Measurements from ENCODE around the gene CPEB4. TPM values are rescaled to one million over a fixed set of nuclear protein-coding genes. Genes with fewer than 3 reads are reported as not detected.

The CPEB4 gene
- total and polyA plus RNA-seq, 9 of the 15 experiments (the other 6 are each of a cell fraction or from before 2014, with no cell fraction given): 7.4 to 21.3 (median 12.4) TPM

DNA sequence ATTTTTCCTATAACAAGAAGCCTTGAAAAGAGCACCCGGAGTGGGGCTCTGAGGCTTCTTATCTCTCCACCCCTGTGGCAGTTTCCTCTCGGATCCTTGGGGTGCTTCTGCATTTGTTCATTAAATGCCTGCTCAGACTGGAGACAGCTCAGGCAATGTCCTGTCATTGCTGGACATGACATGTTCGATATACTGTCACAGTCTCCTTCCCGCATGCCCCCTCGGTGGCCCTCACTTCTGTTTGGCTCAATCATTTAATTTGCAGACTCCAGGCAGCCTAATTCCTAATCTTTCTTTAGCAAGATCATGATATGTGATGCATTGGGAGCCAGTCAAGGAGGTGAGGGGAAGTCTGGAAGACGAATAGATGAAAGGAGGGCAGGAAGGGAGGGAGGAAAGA lies 37.5 kb upstream of the CPEB4 start (continued):
- TF ChIP-seq, protein P1, sequence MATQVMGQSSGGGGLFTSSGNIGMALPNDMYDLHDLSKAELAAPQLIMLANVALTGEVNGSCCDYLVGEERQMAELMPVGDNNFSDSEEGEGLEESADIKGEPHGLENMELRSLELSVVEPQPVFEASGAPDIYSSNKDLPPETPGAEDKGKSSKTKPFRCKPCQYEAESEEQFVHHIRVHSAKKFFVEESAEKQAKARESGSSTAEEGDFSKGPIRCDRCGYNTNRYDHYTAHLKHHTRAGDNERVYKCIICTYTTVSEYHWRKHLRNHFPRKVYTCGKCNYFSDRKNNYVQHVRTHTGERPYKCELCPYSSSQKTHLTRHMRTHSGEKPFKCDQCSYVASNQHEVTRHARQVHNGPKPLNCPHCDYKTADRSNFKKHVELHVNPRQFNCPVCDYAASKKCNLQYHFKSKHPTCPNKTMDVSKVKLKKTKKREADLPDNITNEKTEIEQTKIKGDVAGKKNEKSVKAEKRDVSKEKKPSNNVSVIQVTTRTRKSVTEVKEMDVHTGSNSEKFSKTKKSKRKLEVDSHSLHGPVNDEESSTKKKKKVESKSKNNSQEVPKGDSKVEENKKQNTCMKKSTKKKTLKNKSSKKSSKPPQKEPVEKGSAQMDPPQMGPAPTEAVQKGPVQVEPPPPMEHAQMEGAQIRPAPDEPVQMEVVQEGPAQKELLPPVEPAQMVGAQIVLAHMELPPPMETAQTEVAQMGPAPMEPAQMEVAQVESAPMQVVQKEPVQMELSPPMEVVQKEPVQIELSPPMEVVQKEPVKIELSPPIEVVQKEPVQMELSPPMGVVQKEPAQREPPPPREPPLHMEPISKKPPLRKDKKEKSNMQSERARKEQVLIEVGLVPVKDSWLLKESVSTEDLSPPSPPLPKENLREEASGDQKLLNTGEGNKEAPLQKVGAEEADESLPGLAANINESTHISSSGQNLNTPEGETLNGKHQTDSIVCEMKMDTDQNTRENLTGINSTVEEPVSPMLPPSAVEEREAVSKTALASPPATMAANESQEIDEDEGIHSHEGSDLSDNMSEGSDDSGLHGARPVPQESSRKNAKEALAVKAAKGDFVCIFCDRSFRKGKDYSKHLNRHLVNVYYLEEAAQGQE (IDR thresholded peaks at IDR 0.05; ENCODE audit: borderline replicate concordance): no peak; the same call in 1 of the 2 replicates
- TF ChIP-seq, protein P1 (CRISPR knock-in tag; IDR thresholded peaks at IDR 0.05; ENCODE audit: low read depth): no peak
- TF ChIP-seq CBFA2T3 (IDR thresholded peaks at IDR 0.05) (peak; percentile 62), RAD21 (CRISPR knock-in tag; conservative IDR thresholded peaks at IDR 0.05 in 1 of 2, IDR thresholded peaks at IDR 0.05 in 1 of 2) (0 out of 4 replicates have a peak, but pooled peaks of 1 of the 2 experiments have one; percentile 6), POLR3A (IDR thresholded peaks at IDR 0.05; ENCODE audit: borderline replicate concordance, extremely low read depth, insufficient read depth, insufficient read length) (no peak), PTRF (tag; IDR thresholded peaks at IDR 0.05) (0 out of 2 replicates have a peak, but pooled peaks have one; percentile 8), NCOA4 (IDR thresholded peaks at IDR 0.05; ENCODE audit: partially characterized antibody) (no peak), ARID1B (IDR thresholded peaks at IDR 0.05) (peak; percentile 62; the same call in 1 of the 2 replicates), SMARCE1 (IDR thresholded peaks at IDR 0.05) (peak; percentile 66; the same call in 1 of the 2 replicates), NFIC (IDR thresholded peaks at IDR 0.05) (no peak), EWSR1 (IDR thresholded peaks at IDR 0.05; ENCODE audit: borderline replicate concordance, low read depth, partially characterized antibody) (no peak), ZFPM2 (CRISPR knock-in tag; IDR thresholded peaks at IDR 0.05) (no peak), DMBX1 (CRISPR knock-in tag; IDR thresholded peaks at IDR 0.05; ENCODE audit: borderline replicate concordance) (no peak), SNRNP70 (optimal IDR thresholded peaks at IDR 0.05; ENCODE audit: low read depth, low read length) (no peak), PTBP1 (IDR thresholded peaks at IDR 0.05; ENCODE audit: low read depth, low read length) (no peak), COPS2 (conservative IDR thresholded peaks at IDR 0.05) (no peak), SMARCA4 (IDR thresholded peaks at IDR 0.05) (peak; percentile 63)
- TF ChIP-seq, protein P2, sequence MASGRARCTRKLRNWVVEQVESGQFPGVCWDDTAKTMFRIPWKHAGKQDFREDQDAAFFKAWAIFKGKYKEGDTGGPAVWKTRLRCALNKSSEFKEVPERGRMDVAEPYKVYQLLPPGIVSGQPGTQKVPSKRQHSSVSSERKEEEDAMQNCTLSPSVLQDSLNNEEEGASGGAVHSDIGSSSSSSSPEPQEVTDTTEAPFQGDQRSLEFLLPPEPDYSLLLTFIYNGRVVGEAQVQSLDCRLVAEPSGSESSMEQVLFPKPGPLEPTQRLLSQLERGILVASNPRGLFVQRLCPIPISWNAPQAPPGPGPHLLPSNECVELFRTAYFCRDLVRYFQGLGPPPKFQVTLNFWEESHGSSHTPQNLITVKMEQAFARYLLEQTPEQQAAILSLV (tag; IDR thresholded peaks at IDR 0.05): no peak
- TF ChIP-seq, protein P3, sequence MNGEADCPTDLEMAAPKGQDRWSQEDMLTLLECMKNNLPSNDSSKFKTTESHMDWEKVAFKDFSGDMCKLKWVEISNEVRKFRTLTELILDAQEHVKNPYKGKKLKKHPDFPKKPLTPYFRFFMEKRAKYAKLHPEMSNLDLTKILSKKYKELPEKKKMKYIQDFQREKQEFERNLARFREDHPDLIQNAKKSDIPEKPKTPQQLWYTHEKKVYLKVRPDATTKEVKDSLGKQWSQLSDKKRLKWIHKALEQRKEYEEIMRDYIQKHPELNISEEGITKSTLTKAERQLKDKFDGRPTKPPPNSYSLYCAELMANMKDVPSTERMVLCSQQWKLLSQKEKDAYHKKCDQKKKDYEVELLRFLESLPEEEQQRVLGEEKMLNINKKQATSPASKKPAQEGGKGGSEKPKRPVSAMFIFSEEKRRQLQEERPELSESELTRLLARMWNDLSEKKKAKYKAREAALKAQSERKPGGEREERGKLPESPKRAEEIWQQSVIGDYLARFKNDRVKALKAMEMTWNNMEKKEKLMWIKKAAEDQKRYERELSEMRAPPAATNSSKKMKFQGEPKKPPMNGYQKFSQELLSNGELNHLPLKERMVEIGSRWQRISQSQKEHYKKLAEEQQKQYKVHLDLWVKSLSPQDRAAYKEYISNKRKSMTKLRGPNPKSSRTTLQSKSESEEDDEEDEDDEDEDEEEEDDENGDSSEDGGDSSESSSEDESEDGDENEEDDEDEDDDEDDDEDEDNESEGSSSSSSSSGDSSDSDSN (IDR thresholded peaks at IDR 0.05; ENCODE audit: borderline replicate concordance in 1 of 2, low read depth in 2 of 2, low read length in 2 of 2): peak in 1 of 2 experiments; percentile 44; a peak in 1 of 4 replicates
